NOMO-1 treated with DMSO at 0.1 percent for 48 hours (cell line): Measurements from ENCODE around the gene CTU1.

ENCODE experiments used
- DNase-seq: peaks from one replicate; lab custom pipeline; 2025; ENCODE audit not compliant: unreplicated experiment; lab: John Stamatoyannopoulos, UW

CTU1 gene

GRCh38 chr19:51107406-51108065 lies 673 bp downstream of the CTU1 start:
- no peak for DNase-seq

- no peak for DNase-seq
Observed at GRCh38 chr19:51103926-51104341, 4.3 kb downstream of the CTU1 start.

GRCh38 chr19:51102991-51103390 lies 5.2 kb downstream of the CTU1 start:
- DNase-seq, result no peak

- no peak for DNase-seq
Observed at GRCh38 chr19:51101171-51101865, 6.9 kb downstream of the CTU1 start.

GRCh38 chr19:51100601-51101000 lies 7.6 kb downstream of the CTU1 start:
- no peak for DNase-seq

- no peak for DNase-seq
Observed at GRCh38 chr19:51099047-51099382, 9.2 kb downstream of the CTU1 start.

- no peak for DNase-seq
Observed at GRCh38 chr19:51098365-51099046, 9.7 kb downstream of the CTU1 start.

GRCh38 chr19:51097796-51098195 lies 10.4 kb downstream of the CTU1 start:
- no peak for DNase-seq

- peak; percentile 43 for DNase-seq
Observed at GRCh38 chr19:51097166-51097738, 11.0 kb downstream of the CTU1 start.

GRCh38 chr19:51096473-51097165 lies 11.6 kb downstream of the CTU1 start:
- no peak for DNase-seq

GRCh38 chr19:51094696-51095279 lies 13.4 kb downstream of the CTU1 start:
- DNase-seq, result no peak

GRCh38 chr19:51093510-51094345 lies 14.5 kb downstream of the CTU1 start:
- DNase-seq, result no peak

GRCh38 chr19:51093101-51093500 lies 15.1 kb downstream of the CTU1 start:
- no peak for DNase-seq

GRCh38 chr19:51091895-51092873 lies 16.0 kb downstream of the CTU1 start:
- DNase-seq, result no peak

GRCh38 chr19:51091126-51091525 lies 17.1 kb downstream of the CTU1 start:
- no peak for DNase-seq

- no peak for DNase-seq
Observed at GRCh38 chr19:51090471-51090870, 17.7 kb downstream of the CTU1 start.

- no peak for DNase-seq
Observed at GRCh38 chr19:51089786-51090185, 18.4 kb downstream of the CTU1 start.

- DNase-seq, result no peak
Observed at GRCh38 chr19:51086153-51086850, 21.9 kb downstream of the CTU1 start.
